ENCODE measurements around the gene MAN1C1. TPM values are rescaled to one million over a fixed set of nuclear protein-coding genes. Genes with fewer than 3 reads are reported as not detected.
A peak's percentile ranks its signal among the peaks of the same experiment; 100 is the strongest.

The MAN1C1 gene
- total RNA-seq, 1 donor from 2014 or later: 20.4 TPM

GRCh38 chr1:25807480-25808390 is 191.1 kb downstream of the MAN1C1 start:
- Histone ChIP-seq H3K36me3 (peaks cover 70% of the 10 kb centered on the region), H3K27me3 (ENCODE audit: low read depth) (no peaks in the 10 kb centered on the region), H3K4me1 (peaks cover 79% of the 10 kb centered on the region), H3K4me3 (no peak overlapping the region), H3K27ac (no peak overlapping the region), H3K9me3 (no peaks in the 10 kb centered on the region)
- DNase-seq (no peak), ATAC-seq (peak in 1 of 2 donors; percentile 26)
- intact Hi-C loops (cut with DNase I): no loop called here
- TF ChIP-seq CTCF (IDR thresholded peaks at IDR 0.05): no peak

- Histone ChIP-seq H3K36me3 (peaks cover 80% of the 10 kb centered on the region), H3K9me3 (no peaks in the 10 kb centered on the region), H3K4me1 (peaks cover 69% of the 10 kb centered on the region), H3K27ac (no peak overlapping the region), H3K27me3 (ENCODE audit: low read depth) (no peaks in the 10 kb centered on the region), H3K4me3 (no peak overlapping the region)
- TF ChIP-seq CTCF (IDR thresholded peaks at IDR 0.05): no peak
- DNase-seq (no peak), ATAC-seq (no peak)
- intact Hi-C loops (cut with DNase I): no loop called here
Observed at GRCh38 chr1:25808481-25809244, 192.1 kb downstream of the MAN1C1 start.

- no peak overlapping the region for H3K27ac ChIP-seq
- no peaks in the 10 kb centered on the region for H3K9me3 ChIP-seq
- peaks cover 87% of the 10 kb centered on the region for H3K36me3 ChIP-seq
- intact Hi-C loops (cut with DNase I): no loop called here
- no peak for ATAC-seq
- H3K4me1 ChIP-seq: peaks cover 62% of the 10 kb centered on the region
- H3K4me3 ChIP-seq: no peak overlapping the region
- H3K27me3 ChIP-seq (ENCODE audit: low read depth): no peaks in the 10 kb centered on the region
- no peak for DNase-seq
- TF ChIP-seq CTCF (IDR thresholded peaks at IDR 0.05): no peak
Observed at GRCh38 chr1:25809283-25809926, 192.8 kb downstream of the MAN1C1 start.

DNA sequence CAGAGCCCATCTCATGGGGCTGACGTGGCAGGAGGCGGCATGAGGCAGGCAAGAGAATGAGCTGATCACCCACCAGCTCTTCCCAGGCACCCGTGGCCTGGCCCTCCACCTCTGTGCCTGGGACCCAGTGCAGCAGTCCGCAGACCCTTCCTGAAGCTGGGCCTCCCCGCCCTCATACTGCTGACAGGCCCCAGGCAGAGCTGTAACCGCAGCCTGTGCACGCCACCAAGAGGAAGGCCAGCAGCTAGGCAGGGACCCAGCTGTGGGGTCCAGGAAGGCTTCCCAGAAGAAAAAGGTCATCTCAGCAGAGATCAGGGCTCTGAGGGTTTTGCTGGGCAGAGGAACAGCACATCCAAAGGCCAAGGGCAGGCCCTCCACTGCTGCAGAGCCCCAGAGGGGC is 193.3 kb downstream of the MAN1C1 start:
- H3K4me3 ChIP-seq: no peak overlapping the region
- no peak for ATAC-seq
- no peak for TF ChIP-seq CTCF (IDR thresholded peaks at IDR 0.05)
- H3K27me3 ChIP-seq (ENCODE audit: low read depth): no peaks in the 10 kb centered on the region
- intact Hi-C loops (cut with DNase I): no loop called here
- no peak overlapping the region for H3K27ac ChIP-seq
- no peaks in the 10 kb centered on the region for H3K9me3 ChIP-seq
- H3K4me1 ChIP-seq: peaks cover 57% of the 10 kb centered on the region
- peaks cover 88% of the 10 kb centered on the region for H3K36me3 ChIP-seq
- DNase-seq: no peak
